ENCODE results near the gene STAT6.

The STAT6 gene

GRCh38 chr12:57146092-57146491 lies 34.9 kb upstream of the STAT6 start:
- TF ChIP-seq CTCF (IDR thresholded peaks at IDR 0.05; ENCODE audit: control extremely low read depth, extremely low read depth, low read depth, missing control alignments), result no peak
- CTCF ChIA-PET, result interaction anchor here (1.0 to 2.4 kb wide), 7 partner anchors 10 to 37 kb away, joined by 3 to 8 read pairs (median 3); no protein-coding TSS in a partner anchor
- no peak for DNase-seq (ENCODE audit: extremely low spot score)
- POLR2A ChIA-PET, result no interaction called here

GRCh38 chr12:57145460-57146059 lies 34.4 kb upstream of the STAT6 start:
- CTCF ChIA-PET, result interaction anchor here (0.8 to 2.4 kb wide), 7 partner anchors 11 to 37 kb away, joined by 3 to 8 read pairs (median 3); no protein-coding TSS in a partner anchor

GRCh38 chr12:57143454-57143853 lies 32.3 kb upstream of the STAT6 start:
- ChIA-PET CTCF (no interaction called here), POLR2A (no interaction called here)
- no peak for DNase-seq (ENCODE audit: extremely low spot score)
- no peak for TF ChIP-seq CTCF (IDR thresholded peaks at IDR 0.05; ENCODE audit: control extremely low read depth, extremely low read depth, low read depth, missing control alignments)

More at GRCh38 chr12:57145460-57146059, 34.4 kb upstream of the STAT6 start:
- POLR2A ChIA-PET, result no interaction called here
- DNase-seq (ENCODE audit: extremely low spot score), result no peak
- TF ChIP-seq CTCF (IDR thresholded peaks at IDR 0.05; ENCODE audit: control extremely low read depth, extremely low read depth, low read depth, missing control alignments), result no peak

GRCh38 chr12:57142727-57143126 lies 31.6 kb upstream of the STAT6 start:
- ChIA-PET POLR2A (no interaction called here), CTCF (interaction anchor here (1.2 to 1.4 kb wide), 3 partner anchors 27 to 41 kb away, joined by 3 to 5 read pairs (median 3); partner anchors contain the start of gene STAT6)
- DNase-seq (ENCODE audit: extremely low spot score), result no peak
- no peak for TF ChIP-seq CTCF (IDR thresholded peaks at IDR 0.05; ENCODE audit: control extremely low read depth, extremely low read depth, low read depth, missing control alignments)

GRCh38 chr12:57142121-57142520 lies 31.0 kb upstream of the STAT6 start:
- POLR2A ChIA-PET, result no interaction called here
- CTCF ChIA-PET, result interaction anchor here (1.1 to 2.5 kb wide), 8 partner anchors 17 to 72 kb away, joined by 3 to 14 read pairs (median 4); partner anchors contain the start of gene STAT6
- TF ChIP-seq CTCF (IDR thresholded peaks at IDR 0.05; ENCODE audit: control extremely low read depth, extremely low read depth, low read depth, missing control alignments), result no peak
- no peak for DNase-seq (ENCODE audit: extremely low spot score)

- TF ChIP-seq CTCF (IDR thresholded peaks at IDR 0.05; ENCODE audit: control extremely low read depth, extremely low read depth, low read depth, missing control alignments), result no peak
- POLR2A ChIA-PET, result no interaction called here
- CTCF ChIA-PET, result interaction anchor here (0.8 to 2.5 kb wide), 9 partner anchors 17 to 72 kb away, joined by 3 to 14 read pairs (median 3); partner anchors contain the start of gene STAT6
- DNase-seq (ENCODE audit: extremely low spot score), result no peak
Measured at GRCh38 chr12:57141249-57141648, 30.1 kb upstream of the STAT6 start.

Measured in GM10248 (cell line).